T47D (cell line): ENCODE data around the gene ANKRD11.
"Not testable (repeated sequence)": the region's sequence is repeated elsewhere in the genome, so short reads cannot be mapped to it uniquely, and the experiment has no call there.

Source experiments
- DNase-seq, 2 experiments: peaks; one replicate each; pipeline versions ENCODE4 v3.0.0 to v3.0.0-alpha.2; 2011 to 2012; ENCODE audit warnings: low read depth in 1 of 2, low spot score in 1 of 2
- JUND ChIP-seq: IDR thresholded peaks from 2 replicates; pipeline ENCODE4 v1.6.1; 2012; ENCODE audit warnings: low read depth
- in situ Hi-C: cut with HindIII; loops from 2 replicates; pipeline ENCODE4 v1.10.0; 2016; ENCODE audit warnings: low sequenced_read_pairs, low pct_unique_long_range_greater_than_20kb

Gene ANKRD11

GRCh38 chr16:89365996-89366395, 124.4 kb downstream of the ANKRD11 start:
- TF ChIP-seq JUND: no peak
- in situ Hi-C loops: no loop called here
- no peak for DNase-seq

- DNase-seq: no peak
- no peak for TF ChIP-seq JUND
- in situ Hi-C loops: no loop called here
Observed at GRCh38 chr16:89365044-89365467, 125.3 kb downstream of the ANKRD11 start.

- DNase-seq: no peak
- TF ChIP-seq JUND: no peak
- in situ Hi-C loops: no loop called here
Observed at GRCh38 chr16:89364606-89365005, 125.8 kb downstream of the ANKRD11 start.

- TF ChIP-seq JUND: no peak
- in situ Hi-C loops: no loop called here
- DNase-seq: peak in 1 of 2 experiments; percentile 60
Observed at GRCh38 chr16:89363621-89364393, 126.6 kb downstream of the ANKRD11 start.

- in situ Hi-C loops, DNase-seq: not testable (repeated sequence)
Observed at GRCh38 chr16:89362540-89363223, 127.7 kb downstream of the ANKRD11 start.

- DNase-seq: no peak
- no peak for TF ChIP-seq JUND
- in situ Hi-C loops: no loop called here
Observed at GRCh38 chr16:89361751-89362539, 128.4 kb downstream of the ANKRD11 start.

- in situ Hi-C loops: no loop called here
Observed at GRCh38 chr16:89360760-89361435, 129.5 kb downstream of the ANKRD11 start.

GRCh38 chr16:89359264-89360147, 130.9 kb downstream of the ANKRD11 start:
- no peak for TF ChIP-seq JUND
- DNase-seq: no peak
- in situ Hi-C loops: no loop called here

More at GRCh38 chr16:89360760-89361435, 129.5 kb downstream of the ANKRD11 start:
- DNase-seq: no peak
- TF ChIP-seq JUND: no peak

GRCh38 chr16:89358030-89359005, 132.0 kb downstream of the ANKRD11 start:
- TF ChIP-seq JUND: no peak
- DNase-seq: no peak
- in situ Hi-C loops: no loop called here

- DNase-seq: no peak
- in situ Hi-C loops: no loop called here
- TF ChIP-seq JUND: no peak
Observed at GRCh38 chr16:89357055-89357816, 133.1 kb downstream of the ANKRD11 start.
